T-helper 22 cell (primary cell): ENCODE results near the gene BIRC2.

Experiments used
- DNase-seq: peaks from one replicate; pipeline ENCODE4 v3.0.0-alpha.2; 2020; ENCODE audit warnings: low read depth

BIRC2 gene

DNA sequence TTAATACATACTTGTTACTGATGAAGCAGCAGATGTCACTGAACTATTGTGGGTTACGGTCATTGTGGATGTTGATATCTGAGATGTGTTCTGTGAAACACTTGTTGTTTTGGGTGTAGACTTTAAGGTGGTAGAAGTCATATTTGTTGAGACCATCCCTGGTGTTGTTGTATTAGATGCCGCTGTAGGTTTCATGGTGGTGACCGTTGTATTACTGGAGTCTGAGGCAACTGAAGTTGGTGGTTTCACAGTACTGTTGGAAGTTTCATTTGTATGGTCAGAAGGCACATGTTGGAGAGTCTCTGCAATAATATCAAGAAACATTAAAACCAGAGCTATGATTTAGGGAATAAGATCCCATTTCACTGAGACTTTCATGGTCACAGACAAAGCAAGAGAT lies 54.9 kb downstream of the BIRC2 start:
- no peak for DNase-seq

DNA sequence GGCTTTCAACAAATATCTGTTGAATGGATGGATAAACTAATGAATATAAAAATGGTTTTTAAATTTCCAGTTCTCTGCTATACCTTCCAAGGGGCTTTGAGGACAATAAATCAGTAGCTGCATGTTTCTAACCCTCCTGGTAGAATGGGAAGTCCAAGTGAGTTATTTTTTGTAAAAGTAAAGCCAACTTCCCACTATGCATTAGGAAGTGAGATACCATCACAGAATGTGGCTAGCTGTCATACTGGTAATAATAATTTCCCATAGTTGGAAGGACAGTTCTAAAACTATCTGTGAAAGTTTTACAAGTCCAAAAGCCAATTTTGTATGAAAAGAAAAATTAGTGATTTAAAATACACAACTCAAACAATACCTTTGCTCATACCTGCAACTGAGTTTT lies 55.5 kb downstream of the BIRC2 start:
- no peak for DNase-seq

DNA sequence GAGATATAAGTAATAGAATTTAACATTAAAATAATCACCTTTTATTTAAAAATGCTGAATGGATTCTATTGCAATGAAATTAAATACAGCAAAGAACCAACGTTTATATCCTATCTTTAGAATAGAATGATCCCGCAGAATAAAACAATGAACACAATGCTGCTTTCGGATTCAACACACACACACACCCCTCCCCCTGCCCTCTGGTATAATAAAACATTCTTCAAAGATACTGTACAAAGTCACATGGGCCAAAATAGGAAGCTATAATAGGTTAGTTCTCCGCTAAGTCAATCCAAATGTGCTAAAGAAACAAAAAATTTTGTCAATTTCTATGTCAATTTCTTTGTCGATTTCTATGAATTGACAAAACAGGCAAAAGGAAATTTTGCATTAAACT lies 58.5 kb downstream of the BIRC2 start:
- DNase-seq, result no peak

DNA sequence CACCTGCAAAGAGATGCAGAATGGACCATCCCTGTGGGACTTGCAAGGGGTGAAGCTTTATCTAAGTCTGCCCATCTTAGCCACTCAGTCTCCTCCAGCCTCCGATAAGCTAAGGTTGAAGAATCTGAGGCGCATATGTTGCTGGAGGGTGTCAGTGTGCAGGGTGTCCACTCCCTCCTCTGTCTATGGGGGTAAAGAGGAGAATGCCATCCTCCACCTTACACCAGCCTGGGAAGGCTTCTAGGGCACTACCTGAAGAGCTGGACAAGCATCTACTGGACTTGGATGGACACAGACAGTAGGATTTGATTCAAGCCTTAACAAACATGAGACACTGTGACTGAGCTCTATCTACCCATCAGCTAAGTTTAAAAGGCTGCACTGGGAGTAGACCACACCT lies 59.1 kb downstream of the BIRC2 start:
- DNase-seq, result no peak

DNA sequence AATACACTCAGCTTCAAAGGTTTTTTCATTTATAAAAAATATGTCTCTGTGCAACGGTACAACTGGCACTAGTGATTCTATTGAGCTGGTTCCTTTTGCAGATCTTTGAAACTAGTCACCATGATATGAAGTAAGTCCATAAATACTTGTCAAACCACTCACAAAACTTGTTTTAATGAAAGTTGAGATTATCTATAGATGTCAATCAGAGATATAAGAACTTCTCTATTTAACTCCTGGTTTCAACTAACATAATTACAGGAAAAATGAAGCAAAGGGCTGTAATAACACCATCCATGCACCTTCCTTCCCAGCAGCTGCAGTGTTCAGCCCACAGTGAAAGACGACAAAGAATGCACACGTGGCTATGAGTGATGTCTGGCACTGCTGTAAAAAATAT lies 60.9 kb downstream of the BIRC2 start:
- no peak for DNase-seq

DNA sequence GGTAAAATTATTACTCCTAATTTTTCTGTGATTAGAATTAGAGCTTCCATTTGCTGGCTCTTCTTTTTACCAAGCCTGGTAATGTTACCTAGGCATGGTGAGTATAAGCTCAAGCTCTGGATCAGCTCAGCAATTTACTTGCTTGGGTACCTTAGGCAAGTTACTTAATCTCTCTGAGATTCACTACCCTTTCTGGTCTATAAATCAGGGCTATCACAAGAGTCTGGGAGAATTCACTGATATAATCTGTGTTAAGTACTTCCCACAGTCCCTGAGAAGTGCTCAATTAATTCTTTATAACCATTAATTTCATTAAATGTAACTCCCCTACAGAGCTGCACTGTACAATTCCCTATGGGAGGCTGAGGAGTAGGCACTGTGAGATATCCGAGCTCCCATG lies 61.3 kb downstream of the BIRC2 start:
- DNase-seq, result no peak

DNA sequence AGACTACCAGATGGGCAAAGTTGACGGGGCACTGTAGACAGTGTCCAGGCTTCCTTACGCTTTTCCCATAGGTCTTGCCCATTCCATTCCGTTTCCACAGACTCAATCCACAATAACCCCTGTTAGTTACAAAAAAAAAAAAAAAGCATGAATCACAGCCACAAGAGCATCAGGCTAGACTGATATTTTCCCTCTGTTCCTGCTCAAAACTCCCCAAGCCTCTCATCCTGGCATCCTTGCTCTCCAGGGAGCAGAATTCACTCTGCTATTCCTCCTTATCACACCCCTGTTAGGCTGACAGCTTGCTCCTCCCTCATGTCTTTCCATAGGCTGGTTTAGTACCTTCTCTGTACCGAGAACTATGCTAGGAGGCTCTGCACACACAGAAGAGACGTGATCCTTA lies 63.4 kb downstream of the BIRC2 start:
- DNase-seq, result no peak

DNA sequence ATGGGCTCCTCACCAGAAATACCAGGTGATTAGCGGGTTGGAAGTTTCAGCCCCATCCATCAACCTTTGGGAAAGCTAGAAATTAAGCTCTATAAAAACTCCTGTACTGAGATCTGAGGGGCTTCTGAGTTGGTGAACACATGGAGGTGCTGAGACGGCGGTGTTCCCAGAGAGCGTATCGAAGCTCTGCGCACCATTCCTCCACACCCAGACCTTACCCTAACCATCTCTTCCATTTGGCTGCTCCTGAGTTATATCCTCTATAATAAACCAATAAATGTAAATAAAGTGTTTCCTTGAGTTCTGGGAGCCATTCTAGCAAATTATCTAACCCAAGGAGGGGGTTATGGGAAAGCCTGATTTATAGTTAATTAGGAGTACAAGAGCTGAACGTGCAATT lies 64.1 kb downstream of the BIRC2 start:
- DNase-seq, result no peak

DNA sequence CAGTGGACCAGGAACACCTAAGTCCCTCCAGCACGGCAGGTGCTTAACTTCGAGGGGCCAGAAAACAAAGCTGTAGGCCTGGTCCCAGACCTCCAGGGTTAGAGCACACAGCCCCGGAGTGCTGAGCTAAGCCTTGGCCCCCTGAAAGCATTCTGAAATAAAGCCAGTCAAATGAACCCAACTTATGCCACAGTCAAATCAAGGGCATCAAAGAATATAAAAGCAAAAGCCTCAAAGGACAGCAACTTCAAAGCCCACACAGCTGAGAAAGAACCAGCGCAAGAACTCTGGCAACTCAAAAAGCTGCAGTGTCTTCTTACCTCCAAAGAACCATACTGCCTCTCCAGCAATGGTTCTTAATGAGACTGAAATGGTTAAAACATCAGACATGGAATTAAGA lies 66.5 kb downstream of the BIRC2 start:
- DNase-seq, result no peak

DNA sequence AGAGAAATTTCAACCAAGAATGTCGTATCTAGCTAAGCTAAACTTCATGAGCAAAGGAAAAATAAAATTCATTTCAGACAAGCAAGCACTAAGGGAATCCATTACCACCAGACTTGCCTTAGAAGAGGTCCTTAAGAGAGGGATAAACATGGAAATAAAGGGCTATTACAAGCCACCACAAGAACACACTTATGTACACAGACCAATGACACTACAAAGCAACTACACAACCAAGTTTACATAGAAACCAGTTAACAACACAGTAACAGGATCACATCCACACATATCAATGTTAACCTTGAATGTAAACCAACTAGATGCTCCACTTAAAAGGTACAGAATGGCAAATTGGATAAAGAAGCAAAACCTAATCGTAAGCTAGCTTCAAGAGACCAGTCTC lies 67.5 kb downstream of the BIRC2 start:
- no peak for DNase-seq

DNA sequence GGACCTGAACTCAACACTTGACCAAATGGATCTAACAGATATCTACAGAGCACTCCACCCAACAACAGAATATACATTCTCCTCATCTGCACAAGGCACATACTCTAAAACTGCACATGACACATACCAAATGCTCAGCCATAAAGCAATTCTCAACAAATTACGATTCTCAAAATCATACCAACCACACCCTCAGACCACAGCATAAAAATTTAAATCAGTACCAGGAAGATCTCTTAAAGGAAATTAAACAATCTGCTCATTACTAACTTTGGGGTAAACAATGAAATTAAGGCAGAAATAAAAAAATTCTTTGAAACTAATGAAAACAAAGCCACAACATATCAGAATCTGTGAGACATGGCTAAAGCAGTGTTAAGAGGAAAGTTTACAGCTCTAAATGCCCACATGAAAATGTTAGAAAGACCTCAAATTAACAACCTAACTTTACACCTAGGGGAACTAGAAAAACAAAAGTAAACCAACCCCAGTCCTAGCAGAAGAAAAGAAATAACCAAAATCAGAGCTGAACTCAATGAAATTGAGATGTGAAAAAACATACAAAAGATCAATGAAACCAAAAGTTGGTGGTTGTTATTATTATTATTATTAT lies 68.4 kb downstream of the BIRC2 start:
- DNase-seq, result no peak

DNA sequence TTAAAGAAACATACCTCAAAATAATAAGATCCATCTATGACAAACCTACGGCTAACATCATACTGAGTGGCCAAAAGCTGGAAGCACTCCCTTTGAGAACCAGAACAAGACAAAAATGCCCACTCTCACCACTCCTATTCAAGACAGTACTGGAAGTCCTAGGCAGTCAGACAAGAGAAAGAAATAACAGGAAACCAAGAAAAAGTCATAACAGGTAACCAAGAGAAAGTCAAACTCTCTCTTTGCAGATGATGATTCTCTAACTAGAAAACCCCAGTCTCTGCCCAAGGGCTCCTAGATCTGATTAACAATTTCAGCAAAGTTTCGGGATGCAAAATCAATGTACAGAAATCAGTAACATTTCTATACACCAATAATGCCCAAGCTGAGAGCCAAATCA lies 70.0 kb downstream of the BIRC2 start:
- DNase-seq, result no peak

DNA sequence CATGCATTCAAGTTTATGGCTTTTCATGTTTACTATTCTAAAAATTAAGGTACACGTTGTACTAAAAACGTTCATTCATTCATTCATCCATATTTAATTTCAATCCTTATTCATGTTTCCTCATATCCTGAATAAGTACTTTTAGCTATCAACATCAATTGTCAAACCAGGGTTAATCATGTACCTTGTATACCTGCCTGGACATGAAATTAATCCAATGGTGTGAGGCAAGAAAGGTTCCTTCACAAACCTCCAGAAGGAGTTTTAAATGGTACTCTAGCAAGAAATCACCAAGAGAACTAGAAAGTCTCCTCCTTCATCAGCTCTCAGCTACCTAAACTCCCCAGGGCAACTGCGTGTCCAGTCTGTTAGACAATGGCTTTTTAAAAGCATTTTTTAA lies 72.2 kb downstream of the BIRC2 start:
- no peak for DNase-seq

DNA sequence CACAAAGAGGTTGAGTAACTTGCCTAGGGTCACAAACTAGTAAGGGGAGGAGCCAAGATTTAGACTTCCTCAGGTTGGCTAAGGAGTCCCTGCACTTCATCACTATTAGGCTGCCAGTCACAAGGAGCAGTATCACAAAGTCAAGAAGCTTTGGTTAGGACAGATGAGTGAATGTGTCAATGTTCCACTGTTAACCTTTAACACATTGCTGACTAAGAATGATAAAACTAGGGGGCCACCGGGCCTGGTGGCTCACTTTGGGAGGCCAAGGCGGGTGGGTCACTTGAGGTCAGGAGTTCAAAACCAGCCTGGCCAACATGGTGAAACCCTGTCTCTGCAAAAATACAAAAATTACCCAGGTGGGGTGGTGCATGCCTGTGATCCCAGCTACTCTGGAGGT lies 73.5 kb downstream of the BIRC2 start:
- no peak for DNase-seq

DNA sequence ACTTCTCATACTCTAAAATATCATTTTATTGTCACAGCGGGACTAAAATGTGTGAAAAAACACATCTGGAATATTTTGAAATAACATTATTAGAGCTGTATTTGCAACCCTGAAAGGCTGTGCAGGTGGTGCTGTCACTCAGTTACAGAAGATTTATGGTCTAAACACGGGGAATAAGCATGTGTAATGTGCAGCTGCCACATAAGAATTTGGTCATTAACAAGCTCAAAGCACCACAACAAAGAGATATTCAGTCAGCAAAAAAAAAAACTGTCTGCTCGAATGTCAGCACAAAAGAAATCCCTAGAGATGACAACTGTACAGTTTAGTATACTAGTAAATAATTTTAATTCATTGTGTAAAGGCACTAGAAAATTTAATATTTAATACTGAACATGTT lies 74.2 kb downstream of the BIRC2 start:
- DNase-seq, result no peak

DNA sequence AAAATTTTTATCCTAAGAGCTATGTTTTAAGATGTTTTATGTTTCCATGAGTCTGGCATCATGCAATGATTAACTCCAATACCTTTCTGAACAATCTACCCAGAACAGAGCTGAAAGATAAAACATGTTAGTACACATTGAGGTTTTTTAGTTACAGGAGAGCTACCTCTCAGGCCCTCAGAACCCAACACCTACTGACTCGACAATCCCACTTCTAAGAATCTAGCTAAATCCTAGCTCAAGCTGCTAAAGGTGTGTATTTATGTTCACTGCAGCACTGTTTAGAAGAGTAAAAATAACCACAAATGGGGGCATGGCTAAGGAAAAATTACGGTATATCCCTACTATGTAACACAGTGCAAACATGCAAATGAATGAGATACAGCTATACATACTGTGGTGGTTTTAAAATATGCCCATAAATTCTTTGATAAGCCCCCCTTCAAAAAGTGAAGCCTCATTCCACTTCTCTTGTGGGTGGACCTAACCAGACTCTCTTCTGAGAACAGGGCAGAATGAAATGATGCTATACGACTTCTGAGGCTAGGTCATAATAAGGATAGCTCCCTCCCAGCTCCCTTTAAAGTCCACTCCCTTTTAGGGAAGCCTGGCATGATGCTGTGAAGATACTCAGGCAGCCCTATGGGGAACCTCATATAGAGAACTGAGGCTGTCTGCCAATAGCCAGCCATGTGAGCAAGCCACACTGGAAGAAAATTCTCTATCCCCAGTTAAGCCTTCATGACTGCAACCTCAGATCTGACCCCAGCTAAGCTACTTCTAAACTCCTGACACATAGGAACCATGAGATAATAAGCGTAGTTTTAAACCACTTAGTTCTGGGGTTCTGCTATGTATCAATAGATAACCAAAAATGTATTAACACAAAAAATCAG lies 76.1 kb downstream of the BIRC2 start:
- DNase-seq, result no peak

DNA sequence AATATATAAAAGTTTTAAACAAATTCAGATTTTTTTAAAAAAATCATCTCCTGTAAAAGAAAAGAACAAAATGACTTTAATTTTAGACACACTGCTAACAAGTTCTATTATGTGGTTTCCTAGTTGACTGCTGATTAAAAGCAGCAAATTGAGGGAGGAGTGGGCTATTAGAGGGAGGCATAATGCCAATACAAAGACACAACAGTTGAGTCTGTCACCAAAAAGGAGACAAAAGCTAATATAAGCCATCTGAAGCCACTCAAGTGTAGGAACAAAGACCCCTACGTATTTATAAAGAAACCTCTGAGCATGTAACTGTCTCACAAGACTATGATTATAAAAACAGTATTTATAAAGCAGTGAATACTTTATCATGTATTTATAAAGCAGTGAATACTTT lies 76.9 kb downstream of the BIRC2 start:
- DNase-seq, result no peak

DNA sequence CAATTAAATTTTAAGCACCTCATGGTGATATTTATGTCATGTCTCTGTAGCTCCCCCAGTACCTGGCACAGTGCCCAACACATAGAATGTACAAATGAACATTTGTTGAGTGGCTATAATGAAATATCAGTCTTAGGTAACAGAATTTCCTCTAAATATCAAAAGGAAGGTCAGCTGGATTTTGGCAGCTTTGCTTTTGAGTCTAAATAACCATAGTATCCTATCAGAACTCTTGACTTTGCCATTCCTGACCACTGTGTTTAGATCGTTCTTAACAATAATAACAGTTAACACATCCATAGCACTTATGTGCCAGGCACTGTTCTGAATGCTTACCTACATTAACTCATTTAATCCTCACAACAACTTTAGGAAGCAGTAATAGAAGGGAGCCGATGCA lies 79.0 kb downstream of the BIRC2 start:
- DNase-seq, result no peak

DNA sequence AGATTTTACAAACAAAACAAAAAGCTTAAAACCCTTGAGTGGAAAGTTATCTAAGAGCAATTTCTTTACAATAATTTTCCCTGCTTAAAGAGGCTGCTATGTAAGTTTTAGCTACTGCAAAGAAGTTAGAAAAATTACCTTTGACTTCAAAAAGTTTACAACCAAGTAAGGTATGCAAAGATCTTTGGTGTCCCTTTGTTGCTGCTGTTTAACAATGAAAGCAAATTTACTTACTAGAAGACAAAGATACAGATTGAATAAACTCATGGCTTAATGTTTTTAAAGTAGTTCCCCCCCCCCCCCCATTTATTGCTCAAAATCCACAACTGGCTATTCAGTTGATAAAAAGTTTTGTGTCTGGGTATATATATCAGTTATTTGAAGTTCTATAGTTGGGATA lies 79.6 kb downstream of the BIRC2 start:
- DNase-seq, result no peak

DNA sequence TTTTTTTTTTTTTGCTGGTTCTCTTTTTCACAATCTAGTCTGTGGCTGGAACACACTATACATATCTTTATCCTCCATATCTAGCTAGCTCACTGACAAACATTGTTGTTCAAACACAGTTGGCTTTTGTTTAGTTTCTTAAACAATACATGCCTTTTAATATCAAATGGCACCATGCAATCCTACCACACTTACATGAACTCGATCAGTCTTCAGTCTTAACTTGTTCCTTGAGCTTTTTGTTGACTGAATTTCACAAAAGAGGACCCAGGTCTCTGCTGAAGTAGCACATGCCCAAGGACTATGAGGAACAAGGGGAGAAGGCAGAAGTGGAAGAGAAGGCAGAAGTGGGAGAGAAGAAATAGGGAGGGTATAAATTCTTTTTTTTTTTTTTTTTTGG lies 80.1 kb downstream of the BIRC2 start:
- no peak for DNase-seq
